HCEC 1CT (cell line): ENCODE data around the gene TMEM129.
A peak's percentile ranks its signal among the peaks of the same experiment; 100 is the strongest.

ENCODE experiments used
- DNase-seq: peaks from one replicate; pipeline ENCODE4 v3.0.0-alpha.2; 2017

Gene TMEM129, protein sequence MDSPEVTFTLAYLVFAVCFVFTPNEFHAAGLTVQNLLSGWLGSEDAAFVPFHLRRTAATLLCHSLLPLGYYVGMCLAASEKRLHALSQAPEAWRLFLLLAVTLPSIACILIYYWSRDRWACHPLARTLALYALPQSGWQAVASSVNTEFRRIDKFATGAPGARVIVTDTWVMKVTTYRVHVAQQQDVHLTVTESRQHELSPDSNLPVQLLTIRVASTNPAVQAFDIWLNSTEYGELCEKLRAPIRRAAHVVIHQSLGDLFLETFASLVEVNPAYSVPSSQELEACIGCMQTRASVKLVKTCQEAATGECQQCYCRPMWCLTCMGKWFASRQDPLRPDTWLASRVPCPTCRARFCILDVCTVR

GRCh38 chr4:1721003-1721665 is at the start of gene TMEM129, which contains the start of gene TACC3:
TSS of gene TMEM129 (minus strand) at chr4:1721323. CDS start at chr4:1720837, 486 bp downstream.
TSS of gene TACC3 (plus strand) at chr4:1721521. CDS start at chr4:1723422, 1,901 bp downstream.
- peak; percentile 87 for DNase-seq

DNA sequence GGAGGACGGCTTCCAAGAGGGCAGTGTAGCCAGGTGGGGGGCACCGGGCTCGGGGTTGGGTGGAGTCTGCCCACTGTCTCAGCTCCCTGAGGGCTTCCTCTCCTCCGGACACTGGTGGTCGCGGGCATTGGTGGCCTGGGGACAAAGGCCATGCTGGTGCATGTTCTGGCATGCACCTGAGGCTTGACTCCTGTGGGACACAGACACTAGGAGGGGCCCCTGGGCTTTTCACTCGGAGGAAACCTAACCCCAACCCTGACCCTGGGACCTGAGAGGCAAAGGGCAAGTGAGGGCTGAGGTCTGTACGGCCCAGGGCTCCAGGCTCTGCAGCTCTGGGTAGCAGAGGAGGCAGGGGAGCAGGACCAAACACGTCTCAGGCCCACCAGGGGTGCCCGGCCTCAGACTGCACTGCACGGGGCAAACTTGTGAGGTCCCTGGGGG is 49.7 kb upstream of the TMEM129 start:
- DNase-seq, result no peak

DNA sequence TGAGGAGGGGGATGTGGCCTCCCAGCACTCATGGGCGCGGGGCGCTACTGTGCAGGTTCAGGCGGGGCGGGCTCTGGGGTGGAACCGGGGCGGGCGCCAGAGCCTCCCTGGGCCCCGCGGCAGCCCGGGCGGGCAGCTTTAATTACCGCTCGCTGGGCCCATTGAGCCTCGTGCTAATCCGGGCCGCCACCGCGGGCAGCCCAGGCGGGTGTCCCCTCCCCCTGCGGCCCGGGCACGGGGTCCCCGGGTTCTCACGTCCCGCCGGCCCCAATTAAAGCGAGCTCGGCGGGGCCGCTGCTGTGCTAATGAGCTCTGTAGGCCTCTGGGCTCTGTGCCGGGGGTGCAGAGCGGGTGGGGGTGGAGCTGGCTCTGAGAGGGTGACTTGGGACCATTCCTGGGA is 49.1 kb upstream of the TMEM129 start:
- DNase-seq, result no peak

DNA sequence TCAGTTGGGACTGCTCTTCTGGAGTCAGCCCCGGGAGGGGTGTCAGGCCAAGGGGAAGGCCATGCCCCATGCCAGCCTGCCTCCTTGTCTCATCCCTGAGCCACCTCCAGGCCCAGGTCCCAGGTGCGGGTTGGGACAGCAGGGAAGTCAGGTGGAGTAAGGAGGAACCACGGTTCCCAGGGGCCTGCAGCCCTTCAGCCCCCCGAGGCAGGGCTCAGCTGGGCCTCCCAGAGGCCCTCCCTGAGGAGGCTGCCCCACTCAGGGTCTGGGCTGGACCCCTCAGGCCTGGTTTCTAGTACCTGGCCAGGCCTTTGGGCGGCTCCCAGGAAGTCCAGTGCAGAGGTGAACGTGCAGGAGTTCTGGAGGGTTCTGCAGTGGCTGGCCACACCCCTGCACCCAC is 48.6 kb upstream of the TMEM129 start:
- DNase-seq, result no peak

DNA sequence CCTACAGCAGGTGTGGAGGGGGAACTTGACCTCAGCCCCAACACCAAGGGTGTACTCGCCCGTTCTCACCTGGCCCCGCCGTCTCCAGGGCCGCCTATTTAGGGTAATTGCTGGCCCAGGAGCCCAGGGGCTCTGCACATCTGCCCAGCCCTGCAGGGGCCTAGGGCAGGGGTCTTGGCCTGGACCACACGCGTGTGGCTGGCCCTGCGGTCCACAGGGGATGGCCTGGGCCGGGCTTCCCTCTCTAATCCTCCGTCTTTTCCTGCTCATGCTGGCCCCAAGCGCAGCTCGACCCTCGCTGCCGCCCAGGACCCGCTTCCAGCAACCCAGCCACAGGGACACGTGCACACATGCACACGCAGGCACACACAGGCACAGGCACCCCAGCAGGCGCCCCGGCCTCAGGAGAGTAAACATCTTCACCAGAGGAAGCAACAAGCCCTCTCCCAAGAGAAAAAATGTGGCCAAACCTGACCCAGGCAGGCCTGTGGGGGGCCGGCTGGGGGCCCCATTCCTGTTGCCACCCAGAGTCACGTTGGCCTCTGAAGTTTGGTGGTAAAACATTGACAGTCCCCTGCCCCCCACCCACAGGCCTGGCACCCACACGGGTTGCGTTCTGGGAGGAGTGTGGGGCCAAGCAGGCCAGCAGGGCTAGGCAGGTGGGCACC is 47.4 kb upstream of the TMEM129 start:
- no peak for DNase-seq

DNA sequence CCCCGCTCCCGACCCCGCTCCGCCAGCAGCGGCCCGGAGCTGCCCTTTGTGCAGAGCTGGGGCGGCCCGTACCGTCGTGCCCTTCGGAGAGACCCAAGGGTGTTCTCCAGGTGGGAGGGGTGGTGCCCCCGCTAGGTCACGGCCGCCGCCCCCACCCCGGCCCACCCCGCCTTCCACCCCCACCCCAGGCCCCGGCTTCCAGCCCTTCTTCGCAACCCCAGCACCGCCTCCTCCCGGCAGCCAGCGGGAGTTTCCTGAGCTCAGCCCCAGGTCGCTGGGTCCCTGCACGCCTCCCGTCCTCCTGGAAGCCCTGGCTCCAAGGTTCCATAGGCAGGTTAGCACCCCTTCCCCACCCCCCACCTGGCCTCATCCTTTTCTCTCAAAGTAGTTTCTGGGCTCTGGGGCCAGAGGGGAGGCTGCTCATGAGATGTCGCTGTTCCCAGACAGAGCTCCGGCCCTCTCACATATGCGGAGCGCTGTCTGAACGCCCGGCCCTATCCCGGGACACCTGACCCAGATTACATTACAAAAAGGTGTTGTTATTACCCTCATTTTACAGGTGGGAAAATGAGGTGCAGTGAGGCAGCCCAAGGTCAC is 46.7 kb upstream of the TMEM129 start:
- DNase-seq, result no peak

GRCh38 chr4:1767061-1767769 is 46.1 kb upstream of the TMEM129 start:
- DNase-seq, result no peak

DNA sequence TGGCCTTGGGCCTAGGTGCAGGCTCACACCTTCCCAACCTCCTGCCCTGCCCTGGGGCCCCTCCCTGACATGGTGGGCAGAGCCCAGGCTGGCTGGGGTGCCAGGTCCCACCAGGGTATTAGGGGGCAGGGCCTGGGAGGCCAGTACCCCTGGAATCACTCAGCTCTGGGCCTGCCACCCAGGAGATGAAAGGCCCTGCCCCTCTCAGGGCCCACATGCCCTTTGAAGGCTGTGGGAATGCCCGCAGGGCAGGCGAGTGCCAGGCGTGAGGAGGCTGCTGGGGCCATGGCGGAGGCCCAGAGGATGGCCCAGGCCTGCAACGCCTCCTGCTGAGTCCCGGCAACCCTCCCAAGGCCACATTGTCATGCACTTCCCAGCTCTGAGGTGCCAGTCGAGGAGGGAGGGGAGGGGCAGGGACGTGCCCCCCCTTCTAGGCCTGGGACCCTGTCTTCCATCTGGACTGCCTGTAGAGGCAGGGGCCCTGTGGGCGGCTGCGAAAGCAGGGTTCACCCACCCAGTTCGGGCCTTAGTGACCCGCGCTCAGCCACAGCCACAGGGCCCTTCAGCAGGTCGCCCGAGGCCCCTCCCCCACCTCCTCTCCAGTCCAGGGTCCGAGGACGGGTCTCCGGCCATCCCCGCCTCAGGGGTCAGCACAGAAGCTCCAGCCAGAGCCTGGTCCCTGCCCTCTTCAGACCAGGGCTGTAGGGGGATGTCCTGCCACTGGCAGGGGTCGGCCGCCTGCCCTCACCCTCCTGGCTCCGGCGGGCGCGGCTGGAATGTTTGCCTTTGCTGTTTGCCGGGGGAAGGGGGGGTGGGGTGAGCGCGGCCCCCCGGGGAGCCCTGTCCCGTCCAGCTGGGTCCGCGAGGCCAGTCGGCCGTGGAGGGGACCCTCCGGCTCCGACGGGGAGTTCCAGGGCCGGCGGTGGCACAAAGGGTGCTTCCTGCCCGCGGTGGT is 45.3 kb upstream of the TMEM129 start:
- no peak for DNase-seq

DNA sequence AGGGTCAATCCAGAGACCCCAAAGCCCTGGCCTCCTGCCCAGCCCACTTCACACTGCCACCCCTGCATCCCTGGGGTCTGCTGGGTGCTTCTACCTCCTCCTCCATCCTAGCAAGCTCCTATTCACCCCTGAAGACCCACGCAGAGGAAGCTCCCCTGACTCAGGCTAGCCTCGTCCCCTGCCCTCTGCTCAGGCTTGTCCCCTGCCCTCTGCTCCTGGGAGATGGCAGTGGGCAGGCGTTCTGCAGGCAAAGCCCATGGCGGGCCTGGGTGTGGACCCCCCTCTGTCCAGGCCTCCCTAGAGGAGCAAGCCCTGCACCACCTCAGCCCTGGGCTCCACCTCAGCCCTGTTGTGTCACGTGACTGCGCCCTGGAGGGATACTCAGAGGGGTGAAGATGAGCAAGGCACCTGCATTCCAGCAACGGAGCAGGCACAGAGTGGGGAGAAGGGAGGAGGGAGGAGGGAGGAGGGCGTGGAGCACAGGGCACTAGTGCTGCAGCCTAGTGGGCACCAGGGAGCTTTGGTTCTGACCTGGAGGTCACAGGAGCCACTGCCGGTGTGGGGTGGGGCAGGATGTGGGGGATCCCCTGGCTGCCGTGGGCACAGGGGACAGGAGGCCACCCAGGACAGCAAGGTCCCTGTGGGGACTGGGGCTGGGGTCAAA is 44.4 kb upstream of the TMEM129 start:
- no peak for DNase-seq

DNA sequence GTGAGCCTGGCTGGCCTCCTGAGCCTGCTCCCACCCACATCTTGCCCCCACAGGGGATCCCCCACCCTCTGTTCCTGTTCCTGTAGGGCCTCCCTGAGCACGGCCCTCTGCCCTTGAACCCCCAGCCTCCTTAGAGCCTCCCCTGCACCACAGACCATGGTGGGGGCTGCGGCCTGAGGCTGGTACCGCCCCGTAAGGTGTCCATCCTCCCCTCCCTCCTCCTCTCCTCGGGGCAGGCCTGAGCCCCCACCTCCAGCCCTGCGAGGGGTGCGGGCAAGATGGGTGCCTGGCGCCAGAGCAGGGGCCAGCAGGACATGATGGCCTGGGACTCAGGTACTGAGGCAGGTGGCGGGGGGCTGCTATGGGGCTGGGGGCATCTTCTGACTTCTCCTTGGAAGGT is 43.5 kb upstream of the TMEM129 start:
- DNase-seq, result no peak

DNA sequence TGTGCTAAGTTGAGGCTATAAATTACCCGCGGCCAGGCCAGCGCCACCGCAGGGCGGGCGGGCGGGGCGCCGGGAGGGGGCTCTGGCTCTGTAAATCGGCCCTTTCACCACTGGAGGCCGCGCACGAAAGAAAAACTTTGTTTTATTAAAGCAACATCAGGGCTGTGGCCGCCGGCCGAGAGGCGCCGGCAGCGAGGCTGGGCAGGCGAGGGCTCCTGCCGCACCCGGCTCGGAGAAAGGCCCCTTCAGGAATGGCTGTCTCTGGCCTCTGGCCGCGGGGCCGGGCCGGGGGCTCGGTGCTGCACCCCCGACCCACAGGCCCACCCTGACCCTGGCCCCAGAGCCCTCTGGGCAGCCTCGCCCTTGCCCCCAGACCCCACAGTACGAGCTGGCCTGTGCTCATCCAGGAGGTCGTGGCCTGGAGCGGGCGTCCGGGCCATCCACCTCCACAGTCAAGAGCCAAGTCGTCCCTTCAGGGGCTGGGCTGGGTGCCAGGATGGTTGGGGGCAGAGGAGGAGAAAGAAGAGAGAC is 42.5 kb upstream of the TMEM129 start:
- no peak for DNase-seq

- DNase-seq, result no peak
Observed at GRCh38 chr4:1763070-1763549, 42.0 kb upstream of the TMEM129 start.

GRCh38 chr4:1762264-1763010 is 41.3 kb upstream of the TMEM129 start:
- no peak for DNase-seq

- no peak for DNase-seq
Observed at GRCh38 chr4:1761130-1761689, 40.1 kb upstream of the TMEM129 start.

GRCh38 chr4:1760521-1761071 is 39.5 kb upstream of the TMEM129 start:
- no peak for DNase-seq

GRCh38 chr4:1759818-1760223 is 38.7 kb upstream of the TMEM129 start:
- DNase-seq, result no peak

GRCh38 chr4:1759170-1759817 is 38.2 kb upstream of the TMEM129 start:
- no peak for DNase-seq

- DNase-seq, result no peak
Observed at GRCh38 chr4:1758306-1759121, 37.4 kb upstream of the TMEM129 start.
